ENCODE measurements around the gene RBMY1D.
"Not testable (repeated sequence)": the region's sequence is repeated elsewhere in the genome, so short reads cannot be mapped to it uniquely, and the experiment has no call there.

Gene RBMY1D

GRCh38 chrY:21894426-21894825 lies at the start of gene RBMY1D:
Gene RBMY1D (minus strand): TSS chrY:21894526. CDS start chrY:21892513, 2,013 bp downstream.
- DNase-seq: not testable (repeated sequence)

- not testable (repeated sequence) for DNase-seq
Measured at GRCh38 chrY:21917932-21918331, 23.6 kb upstream of the RBMY1D start, which contains the start of gene RBMY1E. Gene RBMY1E (minus strand): TSS chrY:21918032. CDS start chrY:21916054, 1,978 bp downstream.

GRCh38 chrY:21869407-21870076 lies 24.8 kb downstream of the RBMY1D start:
- not testable (repeated sequence) for DNase-seq

- no peak for DNase-seq
Measured at GRCh38 chrY:21845481-21845880, 48.8 kb downstream of the RBMY1D start.

GRCh38 chrY:21842090-21842489 lies 52.2 kb downstream of the RBMY1D start:
- DNase-seq: no peak

- no peak for DNase-seq
Measured at GRCh38 chrY:21839489-21839888, 54.8 kb downstream of the RBMY1D start.

- DNase-seq: no peak
Measured at GRCh38 chrY:21836343-21836742, 58.0 kb downstream of the RBMY1D start.

- DNase-seq: no peak
Measured at GRCh38 chrY:21835052-21835451, 59.3 kb downstream of the RBMY1D start.
